CD14-positive monocyte (primary cell): ENCODE results near the gene ZC3H13. TPM values are rescaled to one million over a fixed set of nuclear protein-coding genes. Genes with fewer than 3 reads are reported as not detected.

Experiments
- DNase-seq, 3 donors: peaks; one replicate each; pipeline ENCODE4 v3.0.0-alpha.2; 2011 to 2022
- H2AFZ ChIP-seq: 2 replicates; pipeline ENCODE4 v1.6.0; 2012; ENCODE audit warnings: mild to moderate bottlenecking, low read depth, low read length, inconsistent platforms; ENCODE audit not compliant: insufficient read depth, poor library complexity, severe bottlenecking
- H3K27ac ChIP-seq, 2 donors: 1 replicate in 1 of 2; 2 replicates in 1 of 2; pipeline ENCODE4 v1.5.1; 2012 to 2013; ENCODE audit warnings: low read length in 2 of 2, control low read depth in 1 of 2, inconsistent platforms in 1 of 2, low read depth in 1 of 2, mild to moderate bottlenecking in 1 of 2
- H3K27me3 ChIP-seq, 2 donors: one replicate each; pipeline versions ENCODE4 v1.6.0 to v1.6.1; 2011 to 2013; ENCODE audit warnings: low read length in 2 of 2; ENCODE audit not compliant: control insufficient read depth in 2 of 2, insufficient read depth in 2 of 2
- H3K36me3 ChIP-seq, 2 donors: replicated peaks in 1 of 2; 1 replicate in 1 of 2; 2 replicates in 1 of 2; pipeline versions ENCODE4 v1.5.1 to v1.6.1; 2012 to 2013; ENCODE audit warnings: low read length in 2 of 2, control low read depth in 1 of 2, inconsistent platforms in 1 of 2, mild to moderate bottlenecking in 1 of 2; ENCODE audit not compliant: insufficient read depth in 2 of 2, control insufficient read depth in 1 of 2
- H3K4me1 ChIP-seq, 2 donors: 1 replicate in 1 of 2; 2 replicates in 1 of 2; pipeline versions ENCODE4 v1.5.1 to v1.6.1; 2012 to 2013; ENCODE audit warnings: low read length in 2 of 2, control low read depth in 1 of 2, inconsistent platforms in 1 of 2, mild to moderate bottlenecking in 1 of 2, moderate library complexity in 1 of 2; ENCODE audit not compliant: insufficient read depth in 2 of 2, control insufficient read depth in 1 of 2
- H3K4me2 ChIP-seq: replicated peaks from 2 replicates; pipeline ENCODE3; 2012; ENCODE audit warnings: low read length, moderate library complexity, mild to moderate bottlenecking; ENCODE audit not compliant: poor library complexity, severe bottlenecking; ENCODE audit errors: extremely low read depth
- H3K4me3 ChIP-seq, 3 experiments: fragments of 200-600 bp in 1 of 3; sonication (generic) in 1 of 3; replicated peaks in 1 of 3; 1 replicate in 2 of 3; 2 replicates in 1 of 3; pipeline ENCODE4 v1.5.1; 2011 to 2013; ENCODE audit warnings: low read length in 3 of 3, mild to moderate bottlenecking in 3 of 3, control low read depth in 2 of 3, low read depth in 2 of 3, inconsistent platforms in 1 of 3, moderate library complexity in 1 of 3
- H3K79me2 ChIP-seq: 2 replicates; pipeline ENCODE4 v1.6.0; 2012; ENCODE audit warnings: mild to moderate bottlenecking, control low read depth, inconsistent platforms, low read length, moderate library complexity; ENCODE audit not compliant: insufficient read depth
- H3K9ac ChIP-seq: 2 replicates; pipeline ENCODE4 v1.6.0; 2017; ENCODE audit warnings: low read length, mild to moderate bottlenecking; ENCODE audit not compliant: insufficient read depth, poor library complexity, severe bottlenecking
- H3K9me3 ChIP-seq, 2 donors: replicated peaks in 1 of 2; 1 replicate in 1 of 2; 2 replicates in 1 of 2; pipeline versions ENCODE4 v1.5.1 to v1.6.1; 2012 to 2013; ENCODE audit warnings: low read length in 2 of 2, control low read depth in 1 of 2; ENCODE audit not compliant: control insufficient read depth in 1 of 2, insufficient read depth in 1 of 2
- H4K20me1 ChIP-seq: 2 replicates; pipeline ENCODE4 v1.6.0; 2012; ENCODE audit warnings: mild to moderate bottlenecking, low read length, control low read depth, moderate library complexity; ENCODE audit not compliant: insufficient read depth
- H3K27ac Mint-ChIP-seq, 7 donors: one replicate each; pipeline ENCODE4 v1.8.0; 2020; ENCODE audit warnings: mild to moderate bottlenecking in 7 of 7, mixed read lengths in 7 of 7, moderate library complexity in 6 of 7, inconsistent platforms in 2 of 7
- H3K27me3 Mint-ChIP-seq, 3 donors: one replicate each; pipeline ENCODE4 v1.8.0; 2021 to 2022; ENCODE audit warnings: low read depth in 3 of 3, mild to moderate bottlenecking in 3 of 3, mixed read lengths in 3 of 3, moderate library complexity in 3 of 3, inconsistent platforms in 1 of 3
- H3K36me3 Mint-ChIP-seq, 2 donors: one replicate each; pipeline ENCODE4 v1.8.0; 2020; ENCODE audit warnings: mixed read lengths in 2 of 2, inconsistent platforms in 1 of 2, mild to moderate bottlenecking in 1 of 2
- H3K4me1 Mint-ChIP-seq: one replicate; pipeline ENCODE4 v1.8.0; 2020; ENCODE audit warnings: mild to moderate bottlenecking, mixed read lengths
- H3K4me3 Mint-ChIP-seq, 2 donors: one replicate each; pipeline ENCODE4 v1.8.0; 2020; ENCODE audit warnings: mild to moderate bottlenecking in 2 of 2, mixed read lengths in 2 of 2, moderate library complexity in 1 of 2
- H3K9me3 Mint-ChIP-seq, 7 donors: one replicate each; pipeline ENCODE4 v1.8.0; 2020 to 2022; ENCODE audit warnings: mixed read lengths in 7 of 7, mild to moderate bottlenecking in 6 of 7, moderate library complexity in 6 of 7, inconsistent platforms in 2 of 7
- WGBS: methylation state at CpG from one replicate; pipeline ENCODE4 v1.1.5; 2013; ENCODE audit warnings: missing lambda C conversion rate; ENCODE audit not compliant: insufficient coverage; 5-methylcytosine and 5-hydroxymethylcytosine counted together
- intact Hi-C, 2 donors: fragments of 100-400 bp; cut with micrococcal nuclease; formaldehyde crosslinking; loops; one replicate each; pipeline versions ENCODE4 v1.15.0 to v1.15.1; 2023
- polyA plus RNA-seq, 3 donors: library from polyadenylated mRNA; depleted of rRNA in 1 of 3; unstranded in 2 of 3; stranded (reverse) in 1 of 3; fragments of 300-500 nt in 2 of 3; fragments of >200 nt in 1 of 3; fragmentation: Illumina TruSeq in 2 of 3; gene quantifications; 1 replicate in 2 of 3; 2 replicates in 1 of 3; pipeline ENCODE4 v1.2.3, GENCODE V29; 2012 to 2021
- TF ChIP-seq, protein P1 (sequence below): fragments of 200-600 bp; IDR thresholded peaks from one replicate; pipeline ENCODE4 v1.8.0; 2022; ENCODE audit warnings: antibody characterized with exemption, mild to moderate bottlenecking

Gene ZC3H13
- polyA plus RNA-seq, 3 donors = 5.3 to 22.2 (median 9.7) TPM

DNA sequence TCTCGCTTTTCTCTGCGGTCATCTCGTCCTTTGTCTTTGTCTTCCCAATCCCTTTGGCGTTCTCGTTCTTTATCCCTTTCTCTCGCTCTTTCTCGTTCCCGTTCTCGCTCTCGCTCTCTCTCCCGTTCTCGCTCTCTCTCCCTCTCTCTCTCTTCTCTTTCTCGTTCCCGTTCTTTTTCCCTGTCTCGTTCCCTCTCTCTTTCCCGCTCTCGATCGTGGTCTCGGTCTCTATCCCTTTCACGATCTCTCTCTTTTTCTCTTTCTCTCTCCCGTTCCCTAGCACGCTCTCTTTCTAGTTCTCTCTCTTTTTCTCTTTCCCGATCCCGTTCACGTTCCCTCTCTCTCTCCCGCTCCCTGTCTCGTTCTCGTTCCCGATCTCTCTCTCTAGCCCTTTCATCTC is 77.2 kb downstream of the ZC3H13 start:
- Mint-ChIP-seq H3K4me1 (no peaks in the 10 kb centered on the region), H3K36me3 (peaks cover 67 to 78% of the 10 kb centered on the region in 2 donors), H3K27me3 (no peaks in the 10 kb centered on the region), H3K27ac (peak overlapping the region in 1 of 7 donors; percentile 43), H3K9me3 (no peaks in the 10 kb centered on the region), H3K4me3 (no peak overlapping the region)
- no peaks in the 10 kb centered on the region for H3K27me3 ChIP-seq
- no peaks in the 10 kb centered on the region for H3K9me3 ChIP-seq
- no peak overlapping the region for H3K4me3 ChIP-seq
- H3K4me2 ChIP-seq = no peak overlapping the region
- H4K20me1 ChIP-seq = no peaks in the 10 kb centered on the region
- peaks cover 75 to 94% of the 10 kb centered on the region in 2 donors for H3K36me3 ChIP-seq
- no peak overlapping the region for H2AFZ ChIP-seq
- no peak overlapping the region for H3K9ac ChIP-seq
- 99% methylated on average over 29 of the region's 29 CpGs for WGBS
- H3K79me2 ChIP-seq = no peaks in the 10 kb centered on the region
- DNase-seq = no peak
- TF ChIP-seq, protein P1, sequence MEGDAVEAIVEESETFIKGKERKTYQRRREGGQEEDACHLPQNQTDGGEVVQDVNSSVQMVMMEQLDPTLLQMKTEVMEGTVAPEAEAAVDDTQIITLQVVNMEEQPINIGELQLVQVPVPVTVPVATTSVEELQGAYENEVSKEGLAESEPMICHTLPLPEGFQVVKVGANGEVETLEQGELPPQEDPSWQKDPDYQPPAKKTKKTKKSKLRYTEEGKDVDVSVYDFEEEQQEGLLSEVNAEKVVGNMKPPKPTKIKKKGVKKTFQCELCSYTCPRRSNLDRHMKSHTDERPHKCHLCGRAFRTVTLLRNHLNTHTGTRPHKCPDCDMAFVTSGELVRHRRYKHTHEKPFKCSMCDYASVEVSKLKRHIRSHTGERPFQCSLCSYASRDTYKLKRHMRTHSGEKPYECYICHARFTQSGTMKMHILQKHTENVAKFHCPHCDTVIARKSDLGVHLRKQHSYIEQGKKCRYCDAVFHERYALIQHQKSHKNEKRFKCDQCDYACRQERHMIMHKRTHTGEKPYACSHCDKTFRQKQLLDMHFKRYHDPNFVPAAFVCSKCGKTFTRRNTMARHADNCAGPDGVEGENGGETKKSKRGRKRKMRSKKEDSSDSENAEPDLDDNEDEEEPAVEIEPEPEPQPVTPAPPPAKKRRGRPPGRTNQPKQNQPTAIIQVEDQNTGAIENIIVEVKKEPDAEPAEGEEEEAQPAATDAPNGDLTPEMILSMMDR = no peak
- intact Hi-C loops = no loop called here
- no peaks in the 10 kb centered on the region for H3K4me1 ChIP-seq
- no peak overlapping the region for H3K27ac ChIP-seq

DNA sequence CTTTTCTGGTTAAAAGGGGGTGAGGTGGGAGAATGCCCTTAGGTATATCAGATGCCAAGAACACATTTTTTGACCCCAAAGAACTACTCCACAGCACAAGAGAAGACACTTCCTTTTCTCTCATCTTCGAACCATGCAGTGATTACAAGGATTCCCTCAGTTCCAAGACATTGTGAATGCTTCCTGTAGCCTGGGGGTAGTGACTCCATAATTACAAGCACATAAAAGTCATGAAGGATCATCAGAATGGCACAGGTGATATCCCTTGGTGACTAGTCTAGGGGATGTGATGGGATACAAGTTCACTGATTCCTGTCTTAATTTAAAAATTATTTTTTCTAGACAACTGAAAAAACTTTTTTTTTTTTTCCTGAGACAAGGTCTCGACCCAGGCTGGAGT is 78.0 kb downstream of the ZC3H13 start:
- DNase-seq = no peak
- intact Hi-C loops = no loop called here
- Mint-ChIP-seq H3K4me1 (no peaks in the 10 kb centered on the region), H3K4me3 (no peak overlapping the region), H3K36me3 (peaks cover 69 to 79% of the 10 kb centered on the region in 2 donors), H3K27me3 (no peaks in the 10 kb centered on the region), H3K9me3 (no peaks in the 10 kb centered on the region), H3K27ac (no peak overlapping the region)
- no peaks in the 10 kb centered on the region for H3K4me1 ChIP-seq
- H3K27ac ChIP-seq = no peak overlapping the region
- H2AFZ ChIP-seq = no peak overlapping the region
- H3K79me2 ChIP-seq = no peaks in the 10 kb centered on the region
- TF ChIP-seq, protein P1 = no peak
- WGBS = 100% methylated on average over 1 of the region's 2 CpGs
- H3K9me3 ChIP-seq = no peaks in the 10 kb centered on the region
- H3K9ac ChIP-seq = no peak overlapping the region
- no peaks in the 10 kb centered on the region for H4K20me1 ChIP-seq
- no peak overlapping the region for H3K4me2 ChIP-seq
- peaks cover 77 to 98% of the 10 kb centered on the region in 2 donors for H3K36me3 ChIP-seq
- no peaks in the 10 kb centered on the region for H3K27me3 ChIP-seq
- no peak overlapping the region for H3K4me3 ChIP-seq
